H9 (cell line): ENCODE results near the gene TMEM31. TPM values are rescaled to one million over a fixed set of nuclear protein-coding genes. Genes with fewer than 3 reads are reported as not detected.

Source experiments
- DNase-seq: peaks from one replicate; pipeline ENCODE4 v3.0.0-alpha.2; 2017
- H2AFZ ChIP-seq: one replicate; pipeline ENCODE4 v1.6.1; 2013; ENCODE audit warnings: mild to moderate bottlenecking, low read length, control low read depth, moderate library complexity
- H2AK5ac ChIP-seq: 2 replicates; pipeline ENCODE4 v1.6.1; 2013; ENCODE audit warnings: low read length, control low read depth, mixed read lengths; ENCODE audit not compliant: insufficient read length
- H2BK120ac ChIP-seq: one replicate; pipeline ENCODE4 v1.6.1; 2013; ENCODE audit warnings: low read depth, mild to moderate bottlenecking, low read length, control low read depth, inconsistent platforms; ENCODE audit not compliant: poor library complexity, severe bottlenecking
- H2BK12ac ChIP-seq: 2 replicates; pipeline ENCODE4 v1.6.1; 2013; ENCODE audit warnings: low read length, control low read depth, mixed read lengths, low read depth; ENCODE audit not compliant: insufficient read length
- H2BK15ac ChIP-seq: 2 replicates; pipeline ENCODE4 v1.6.1; 2013; ENCODE audit warnings: low read depth, low read length, control low read depth
- H2BK20ac ChIP-seq: one replicate; pipeline ENCODE4 v1.6.1; 2013; ENCODE audit warnings: low read depth, mild to moderate bottlenecking, low read length, control low read depth, inconsistent platforms; ENCODE audit not compliant: poor library complexity, severe bottlenecking
- H2BK5ac ChIP-seq: 2 replicates; pipeline ENCODE4 v1.6.1; 2013; ENCODE audit warnings: low read length, control low read depth, mixed read lengths; ENCODE audit not compliant: insufficient read length
- H3K14ac ChIP-seq: 2 replicates; pipeline ENCODE4 v1.6.1; 2013; ENCODE audit warnings: low read length, control low read depth; ENCODE audit not compliant: insufficient read depth
- H3K18ac ChIP-seq: 2 replicates; pipeline ENCODE4 v1.6.1; 2013; ENCODE audit warnings: low read depth, mild to moderate bottlenecking, mixed read lengths, low read length, control low read depth; ENCODE audit not compliant: insufficient read length
- H3K23ac ChIP-seq: 2 replicates; pipeline ENCODE4 v1.6.1; 2013; ENCODE audit warnings: low read length, control low read depth, mixed read lengths, low read depth; ENCODE audit not compliant: insufficient read length
- H3K23me2 ChIP-seq: 2 replicates; pipeline ENCODE4 v1.6.1; 2013; ENCODE audit warnings: low read depth, mild to moderate bottlenecking, mixed read lengths, low read length, control low read depth; ENCODE audit not compliant: insufficient read length, poor library complexity, severe bottlenecking
- H3K27ac ChIP-seq: 2 replicates; pipeline ENCODE4 v1.5.1; 2013; ENCODE audit warnings: low read length, control low read depth, mixed read lengths, low read depth; ENCODE audit not compliant: insufficient read length
- H3K27me3 ChIP-seq: 2 replicates; pipeline ENCODE4 v1.6.1; 2013; ENCODE audit warnings: low read length, control low read depth, inconsistent platforms; ENCODE audit not compliant: insufficient read depth
- H3K4ac ChIP-seq: 2 replicates; pipeline ENCODE4 v1.6.1; 2013; ENCODE audit warnings: low read depth, mild to moderate bottlenecking, control low read depth, inconsistent platforms, low read length, moderate library complexity
- H3K4me1 ChIP-seq: 2 replicates; pipeline ENCODE4 v1.6.1; 2013; ENCODE audit warnings: low read length, control low read depth, inconsistent platforms; ENCODE audit not compliant: insufficient read depth
- H3K4me2 ChIP-seq: 2 replicates; pipeline ENCODE4 v1.6.1; 2013; ENCODE audit warnings: low read length, control low read depth, mixed read lengths; ENCODE audit not compliant: insufficient read length, insufficient read depth
- H3K56ac ChIP-seq: 2 replicates; pipeline ENCODE4 v1.6.1; 2013; ENCODE audit warnings: low read depth, mild to moderate bottlenecking, mixed read lengths, low read length, control low read depth; ENCODE audit not compliant: insufficient read length
- H3K79me1 ChIP-seq: 2 replicates; pipeline ENCODE4 v1.6.1; 2013; ENCODE audit warnings: low read depth, mild to moderate bottlenecking, moderate library complexity, low read length, control low read depth, inconsistent platforms; ENCODE audit not compliant: insufficient read depth, poor library complexity, severe bottlenecking
- H3K79me2 ChIP-seq: 2 replicates; pipeline ENCODE4 v1.6.1; 2013; ENCODE audit warnings: low read length, control low read depth, inconsistent platforms; ENCODE audit not compliant: insufficient read depth
- H3K9ac ChIP-seq: 2 replicates; pipeline ENCODE4 v1.6.1; 2013; ENCODE audit warnings: low read length, control low read depth, mixed read lengths; ENCODE audit not compliant: insufficient read length; ENCODE audit errors: extremely low read depth
- H3K9me3 ChIP-seq: one replicate; pipeline ENCODE4 v1.6.1; 2013; ENCODE audit warnings: low read depth, low read length, inconsistent platforms; ENCODE audit not compliant: control insufficient read depth
- H3T11ph ChIP-seq: one replicate; pipeline ENCODE4 v1.6.1; 2013; ENCODE audit warnings: mild to moderate bottlenecking, low read length, control low read depth, inconsistent platforms
- H4K20me1 ChIP-seq: one replicate; pipeline ENCODE4 v1.6.1; 2013; ENCODE audit not compliant: control insufficient read depth, insufficient read length, insufficient read depth
- H4K5ac ChIP-seq: 2 replicates; pipeline ENCODE4 v1.6.1; 2013; ENCODE audit warnings: low read depth, mild to moderate bottlenecking, mixed read lengths, low read length, control low read depth; ENCODE audit not compliant: insufficient read length
- H4K8ac ChIP-seq: replicated peaks from 2 replicates; pipeline ENCODE4 v1.6.1; 2013; ENCODE audit warnings: low read length, control low read depth, mixed read lengths, low read depth; ENCODE audit not compliant: insufficient read length
- H4K91ac ChIP-seq: 2 replicates; pipeline ENCODE4 v1.6.1; 2013; ENCODE audit warnings: low read depth, mild to moderate bottlenecking, moderate library complexity, mixed read lengths, low read length, control low read depth; ENCODE audit not compliant: insufficient read length
- H3K27ac Mint-ChIP-seq, 3 experiments: 2 replicates in 2 of 3; 3 replicates in 1 of 3; pipeline ENCODE4 v1.8.0; 2020 to 2021; ENCODE audit warnings: mixed read lengths in 3 of 3, mild to moderate bottlenecking in 1 of 3, moderate library complexity in 1 of 3
- H3K27me3 Mint-ChIP-seq: 2 replicates; pipeline ENCODE4 v1.8.0; 2021; ENCODE audit warnings: low read depth, mild to moderate bottlenecking, moderate library complexity, mixed read lengths
- H3K36me3 Mint-ChIP-seq, 3 experiments: 2 replicates in 2 of 3; 3 replicates in 1 of 3; pipeline ENCODE4 v1.8.0; 2020 to 2021; ENCODE audit warnings: low read depth in 3 of 3, mixed read lengths in 3 of 3; ENCODE audit not compliant: insufficient read depth in 1 of 3
- H3K4me1 Mint-ChIP-seq, 2 experiments: 2 replicates each; pipeline ENCODE4 v1.8.0; 2020; ENCODE audit warnings: mixed read lengths in 2 of 2
- H3K4me3 Mint-ChIP-seq, 2 experiments: 2 replicates in 1 of 2; 3 replicates in 1 of 2; pipeline ENCODE4 v1.8.0; 2020 to 2021; ENCODE audit warnings: mild to moderate bottlenecking in 2 of 2, mixed read lengths in 2 of 2, moderate library complexity in 1 of 2
- H3K9me3 Mint-ChIP-seq, 2 experiments: 2 replicates in 1 of 2; 3 replicates in 1 of 2; pipeline ENCODE4 v1.8.0; 2020; ENCODE audit warnings: mild to moderate bottlenecking in 2 of 2, mixed read lengths in 2 of 2, moderate library complexity in 1 of 2
- CTCF ChIP-seq: fragments of 200-600 bp; sonication (generic); conservative IDR thresholded peaks from 3 replicates; pipeline ENCODE4 v1.8.0; 2021; ENCODE audit warnings: antibody characterized with exemption, mild to moderate bottlenecking
- WGBS: extraction: QIAGEN DNeasy Blood & Tissue Kit; methylation state at CpG from one replicate; pipeline ENCODE4 v1.1.7; 2013; ENCODE audit warnings: missing lambda C conversion rate, low lambda C conversion rate, mixed read lengths; ENCODE audit not compliant: insufficient read length; ENCODE audit errors: extremely low coverage; 5-methylcytosine and 5-hydroxymethylcytosine counted together
- total RNA-seq: library from RNA; stranded (reverse); gene quantifications from 2 replicates; pipeline ENCODE4 v1.2.1, GENCODE V29; 2021

TMEM31 gene
- total RNA-seq, 1 experiment from 2014 or later, result 0.55 TPM

- Histone ChIP-seq H2AFZ (no peak overlapping the region), H3K4ac (no peak overlapping the region), H4K20me1 (no peaks in the 10 kb centered on the region), H3K23ac (no peak overlapping the region), H3K79me2 (no peaks in the 10 kb centered on the region), H3T11ph (no peak overlapping the region), H2BK20ac (no peak overlapping the region), H2AK5ac (no peak overlapping the region), H2BK120ac (no peak overlapping the region), H3K56ac (no peak overlapping the region), H3K14ac (no peak overlapping the region), H3K4me2 (no peak overlapping the region), H4K5ac (no peak overlapping the region), H4K91ac (no peak overlapping the region), H4K8ac (no peak overlapping the region), H3K4me1 (peaks cover 16% of the 10 kb centered on the region; the same call in 1 of the 2 replicates), H3K27ac (no peak overlapping the region), H3K9ac (no peak overlapping the region), H3K27me3 (no peaks in the 10 kb centered on the region), H3K18ac (no peak overlapping the region), H3K23me2 (no peaks in the 10 kb centered on the region), H2BK12ac (no peak overlapping the region), H3K9me3 (no peaks in the 10 kb centered on the region), H2BK5ac (no peak overlapping the region), H3K79me1 (no peaks in the 10 kb centered on the region), H2BK15ac (no peak overlapping the region)
- peaks cover 8% of the 10 kb centered on the region for H3K27me3 Mint-ChIP-seq
- TF ChIP-seq CTCF, result no peak
- no peak overlapping the region; a peak in 1 of 7 replicates for H3K27ac Mint-ChIP-seq
- peaks cover 37 to 48% of the 10 kb centered on the region in 2 experiments for H3K4me1 Mint-ChIP-seq
- no peak overlapping the region for H3K4me3 Mint-ChIP-seq
- WGBS, result no CpG with 5 or more reads among the region's 4 CpGs
- H3K9me3 Mint-ChIP-seq, result peaks cover 0 to 47% of the 10 kb centered on the region in 2 experiments; a peak in 2 of 5 replicates
- H3K36me3 Mint-ChIP-seq, result no peaks in the 10 kb centered on the region
- no peak for DNase-seq
These were observed 23.5 kb downstream of the TMEM31 start for GRCh38 chrX:103734125-103734760.
